Posterior cingulate gyrus (tissue), 11 donors: Measurements from ENCODE around the gene VARS1.
A peak's percentile ranks its signal among the peaks of the same experiment; 100 is the strongest.

Source experiments
- DNase-seq, 10 donors: peaks; one replicate each; pipeline versions ENCODE4 v3.0.0 to v3.0.0-alpha.2; 2020 to 2021; ENCODE audit warnings: mixed read lengths in 3 of 10
- intact Hi-C: fragments of 100-400 bp; cut with DNase I; formaldehyde crosslinking; loops from one replicate; pipeline ENCODE4 v1.15.1; 2023

VARS1 gene

GRCh38 chr6:31797588-31797987 lies 2.0 kb upstream of the VARS1 start:
- DNase-seq: peak in 2 of 10 donors; percentile 6 to 15
- intact Hi-C loops: loop anchor here (5.0 to 10.0 kb wide), 4 partner anchors 35 to 253 kb away; partner anchors contain the start of genes ABHD16A, ATP6V1G2, CLIC1 and DDX39B

DNA sequence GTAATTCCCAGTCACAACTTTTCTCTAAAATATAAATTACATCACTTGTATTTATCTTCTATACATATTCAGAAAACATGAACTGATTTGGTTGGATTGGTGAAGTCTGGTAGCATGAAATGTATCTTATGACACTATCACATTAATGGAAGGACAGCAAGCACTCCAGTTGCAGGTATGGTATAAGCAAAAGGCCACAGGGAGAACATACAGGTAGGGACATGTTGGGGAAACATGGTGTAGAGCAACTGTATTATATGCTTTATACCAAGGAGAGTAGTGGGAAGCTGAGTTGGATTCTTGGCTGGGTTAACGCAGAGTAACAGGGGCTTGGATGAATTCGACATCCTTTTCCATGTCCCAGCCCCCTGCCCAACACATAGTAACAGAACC lies 1.4 kb upstream of the VARS1 start:
- intact Hi-C loops: loop anchor here (5.0 to 10.0 kb wide), 4 partner anchors 35 to 252 kb away; partner anchors contain the start of genes ABHD16A, ATP6V1G2, CLIC1 and DDX39B

GRCh38 chr6:31794866-31795615 lies 511 bp downstream of the VARS1 start:
- peak in 2 of 10 donors; percentile 64 to 74 for DNase-seq
- intact Hi-C loops: loop anchor here (5.0 to 10.0 kb wide), 4 partner anchors 37 to 250 kb away; partner anchors contain the start of genes ABHD16A, ATP6V1G2, CLIC1 and DDX39B

More for the DNA sequence above, 1.4 kb upstream of the VARS1 start:
- peak in 1 of 10 donors; percentile 3 for DNase-seq

- intact Hi-C loops: loop anchor here (10.0 kb wide), 3 partner anchors 60 to 250 kb away; partner anchors contain the start of genes ABHD16A, ATP6V1G2, CLIC1 and DDX39B
- peak in 1 of 10 donors; percentile 1 for DNase-seq
Observed at GRCh38 chr6:31794294-31794865, 1.2 kb downstream of the VARS1 start.

GRCh38 chr6:31793927-31794245 lies 1.7 kb downstream of the VARS1 start:
- DNase-seq: peak in 2 of 10 donors; percentile 55 to 60
- intact Hi-C loops: loop anchor here (10.0 kb wide), 3 partner anchors 59 to 249 kb away; partner anchors contain the start of genes ABHD16A, ATP6V1G2, CLIC1 and DDX39B

DNA sequence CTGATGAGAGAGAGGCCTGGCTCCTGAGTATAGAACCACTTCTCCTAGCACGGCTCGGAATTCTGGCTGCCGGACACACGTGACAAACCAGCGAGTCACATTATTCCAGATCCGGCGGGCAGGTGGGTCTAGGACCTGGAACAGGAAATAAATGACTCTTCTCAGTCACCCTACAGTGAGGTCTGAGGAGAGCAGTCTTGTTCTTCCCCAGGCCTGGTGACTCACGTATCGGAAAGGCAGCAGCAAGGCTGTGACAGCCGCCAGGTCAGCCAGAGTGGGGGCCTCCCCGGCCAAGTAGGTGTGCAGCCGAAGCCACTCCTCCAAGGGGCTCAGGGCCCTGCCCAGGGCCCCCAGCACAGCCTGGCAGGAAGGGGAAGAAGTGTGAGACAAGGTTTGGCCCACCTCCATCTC lies 2.8 kb downstream of the VARS1 start:
- peak in 2 of 10 donors; percentile 65 to 67 for DNase-seq
- intact Hi-C loops: loop anchor here (10.0 kb wide), 3 partner anchors 58 to 248 kb away; partner anchors contain the start of genes ABHD16A, ATP6V1G2, CLIC1 and DDX39B

- intact Hi-C loops: loop anchor here (10.0 kb wide), 3 partner anchors 57 to 247 kb away; partner anchors contain the start of genes ABHD16A, ATP6V1G2, CLIC1 and DDX39B
Observed at GRCh38 chr6:31792090-31792374, 3.5 kb downstream of the VARS1 start.

GRCh38 chr6:31791324-31792089 lies 4.0 kb downstream of the VARS1 start:
- peak in 8 of 10 donors; percentile 23 to 90 (median 54) for DNase-seq
- intact Hi-C loops: loop anchor here (10.0 kb wide), 3 partner anchors 57 to 247 kb away; partner anchors contain the start of genes ABHD16A, ATP6V1G2, CLIC1 and DDX39B

More at GRCh38 chr6:31792090-31792374, 3.5 kb downstream of the VARS1 start:
- DNase-seq: no peak

- intact Hi-C loops: no loop called here
- DNase-seq: peak in 2 of 10 donors; percentile 40 to 55
Observed at GRCh38 chr6:31785475-31785874, 10.1 kb downstream of the VARS1 start.

DNA sequence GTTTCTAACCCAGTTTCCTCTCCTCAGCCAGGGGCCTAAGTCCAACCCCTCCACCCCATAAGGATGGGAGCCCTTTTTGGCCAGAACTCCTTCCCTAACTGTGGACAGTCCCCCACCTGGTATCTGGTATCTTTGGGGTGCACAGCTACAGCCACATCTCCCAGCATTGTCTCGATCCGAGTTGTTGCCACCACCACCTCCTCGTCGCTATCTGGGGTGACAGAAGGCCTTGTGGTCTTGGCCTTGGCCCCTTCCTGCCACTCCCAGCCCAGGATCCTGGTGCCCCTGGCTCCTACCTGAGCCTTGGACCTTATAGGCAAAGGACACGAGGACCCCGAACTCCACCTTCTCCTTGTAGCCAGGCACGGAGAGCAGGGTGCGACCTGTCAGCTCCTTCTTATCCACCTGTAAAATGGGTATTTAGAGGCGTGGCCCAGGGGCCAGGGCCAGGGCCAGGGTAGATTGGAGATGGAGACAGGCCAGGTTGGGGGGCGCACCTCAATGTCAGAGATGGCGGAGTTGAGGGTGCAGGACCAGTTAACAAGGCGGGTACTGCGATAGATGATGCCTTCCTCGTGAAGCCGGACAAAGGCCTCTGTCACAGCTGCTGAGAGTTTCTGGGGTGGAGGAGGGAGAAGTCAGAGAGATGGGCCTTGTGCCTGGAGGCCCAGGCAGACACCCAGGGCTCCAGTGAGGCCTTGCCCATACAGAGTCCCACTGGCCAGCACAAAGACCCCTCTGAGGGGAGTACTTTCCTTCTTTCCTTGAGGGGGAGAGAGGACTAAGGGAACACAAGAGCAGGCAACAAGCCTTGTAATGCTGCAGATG lies 11.2 kb downstream of the VARS1 start:
- peak in 2 of 10 donors; percentile 59 to 78 for DNase-seq
- intact Hi-C loops: no loop called here

GRCh38 chr6:31782126-31782855 lies 13.3 kb downstream of the VARS1 start:
- intact Hi-C loops: no loop called here

GRCh38 chr6:31781244-31782125 lies 14.1 kb downstream of the VARS1 start:
- intact Hi-C loops: no loop called here
- peak in 2 of 10 donors; percentile 57 to 64 for DNase-seq

More at GRCh38 chr6:31782126-31782855, 13.3 kb downstream of the VARS1 start:
- DNase-seq: peak in 3 of 10 donors; percentile 55 to 73 (median 55)

DNA sequence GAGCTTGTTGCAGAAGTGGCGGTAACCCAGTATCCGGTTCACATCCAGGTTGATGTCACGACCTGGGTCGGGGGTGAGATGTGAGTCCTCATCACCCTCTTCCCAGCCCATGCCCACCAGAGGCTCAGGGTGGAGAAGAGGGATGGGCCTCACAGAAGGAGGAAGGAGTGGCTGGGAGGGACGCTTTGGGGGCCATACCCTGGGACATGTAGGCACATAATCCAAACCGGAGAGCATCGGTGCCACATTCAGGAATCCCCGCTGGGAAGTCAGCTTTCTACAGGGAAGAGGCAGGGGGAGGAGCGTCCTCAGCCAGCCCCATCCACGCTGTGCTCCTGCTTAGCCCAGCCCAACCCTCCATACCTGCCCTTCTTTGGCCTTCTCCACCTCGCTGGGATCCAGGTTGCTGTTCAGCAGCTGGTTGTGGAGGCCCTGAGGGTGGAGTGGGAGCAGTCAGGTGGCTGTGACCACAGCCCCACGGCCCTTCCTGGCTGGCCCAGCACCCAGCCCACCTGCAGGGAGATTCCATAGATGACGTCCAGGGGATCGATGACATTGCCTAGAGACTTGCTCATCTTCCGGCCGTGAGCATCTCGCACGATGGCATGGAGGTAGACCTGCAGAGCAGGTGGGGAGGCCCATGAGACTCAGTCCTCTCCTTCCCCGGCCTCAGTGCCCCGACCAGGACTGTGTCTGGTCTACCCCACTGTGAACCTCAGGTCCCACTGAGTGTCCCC lies 14.9 kb downstream of the VARS1 start:
- DNase-seq: peak in 2 of 10 donors; percentile 67 to 76

DNA sequence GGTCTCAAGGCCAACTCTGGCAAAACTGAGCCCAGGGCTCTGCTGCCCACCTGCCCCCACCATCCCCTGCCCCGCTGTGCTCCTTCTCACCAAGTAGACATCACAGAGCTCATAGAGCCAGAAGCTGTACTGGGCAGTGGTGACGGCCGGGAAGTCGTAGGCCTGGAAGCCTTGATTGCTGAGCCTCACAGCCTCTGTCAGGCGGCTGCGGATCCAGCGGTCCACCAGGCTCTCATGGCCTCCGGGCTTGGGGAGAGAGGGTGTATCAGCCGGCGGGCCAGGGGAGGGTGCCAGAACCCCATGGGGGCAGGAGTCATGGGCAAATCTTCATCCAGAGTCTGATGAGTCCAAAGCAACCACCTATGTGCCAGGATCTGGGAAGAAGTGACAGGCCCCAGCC lies 15.6 kb downstream of the VARS1 start:
- DNase-seq: peak in 3 of 10 donors; percentile 26 to 79 (median 60)
- intact Hi-C loops: no loop called here

More for the DNA sequence above, 14.9 kb downstream of the VARS1 start:
- intact Hi-C loops: no loop called here

- DNase-seq: peak in 3 of 10 donors; percentile 61 to 76 (median 70)
- intact Hi-C loops: no loop called here
Observed at GRCh38 chr6:31778999-31779885, 16.3 kb downstream of the VARS1 start.

DNA sequence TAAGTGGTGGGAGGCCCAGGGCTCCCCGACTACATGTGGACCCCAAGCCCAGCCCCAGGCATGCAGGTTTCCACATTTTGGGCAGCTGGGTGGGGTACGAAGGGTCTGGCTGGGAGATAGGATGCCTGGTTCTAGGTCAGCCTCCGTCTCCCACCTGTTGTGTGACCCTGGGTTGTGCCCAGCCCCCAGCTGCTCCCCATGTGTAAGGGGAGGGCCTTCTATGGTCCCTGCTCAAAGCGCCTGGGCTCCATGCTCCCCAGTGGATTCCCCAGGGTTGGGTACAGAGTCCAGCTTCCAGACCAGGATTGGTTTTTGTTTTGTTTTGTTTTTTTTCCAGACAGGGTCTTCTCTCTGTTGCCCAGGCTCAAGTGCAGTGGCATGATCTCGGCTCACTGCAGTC lies 17.4 kb downstream of the VARS1 start:
- intact Hi-C loops: no loop called here
- peak in 2 of 10 donors; percentile 20 to 43 for DNase-seq
